ENCODE measurements around the gene PARD3B.

DNA sequence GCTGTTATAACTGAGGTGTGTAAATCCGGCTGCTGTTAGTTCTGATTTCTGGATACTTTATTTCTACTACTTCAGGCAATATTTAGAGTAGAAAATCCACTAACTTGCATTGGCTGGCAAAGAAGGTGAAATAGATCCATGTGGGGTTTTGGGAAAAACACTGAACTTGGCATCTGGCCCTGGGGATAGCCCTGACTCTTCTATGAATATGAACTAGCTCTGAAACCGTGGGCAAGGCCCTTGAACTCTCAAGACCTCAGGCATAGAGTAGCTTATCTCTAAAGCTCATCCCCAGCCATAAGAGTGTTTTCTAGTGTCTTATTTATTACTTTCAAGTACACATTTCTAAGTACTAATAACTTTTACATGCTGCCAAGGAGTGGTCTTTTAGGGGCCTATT, 25.8 kb downstream of the PARD3B start:
- TF ChIP-seq, protein P1, sequence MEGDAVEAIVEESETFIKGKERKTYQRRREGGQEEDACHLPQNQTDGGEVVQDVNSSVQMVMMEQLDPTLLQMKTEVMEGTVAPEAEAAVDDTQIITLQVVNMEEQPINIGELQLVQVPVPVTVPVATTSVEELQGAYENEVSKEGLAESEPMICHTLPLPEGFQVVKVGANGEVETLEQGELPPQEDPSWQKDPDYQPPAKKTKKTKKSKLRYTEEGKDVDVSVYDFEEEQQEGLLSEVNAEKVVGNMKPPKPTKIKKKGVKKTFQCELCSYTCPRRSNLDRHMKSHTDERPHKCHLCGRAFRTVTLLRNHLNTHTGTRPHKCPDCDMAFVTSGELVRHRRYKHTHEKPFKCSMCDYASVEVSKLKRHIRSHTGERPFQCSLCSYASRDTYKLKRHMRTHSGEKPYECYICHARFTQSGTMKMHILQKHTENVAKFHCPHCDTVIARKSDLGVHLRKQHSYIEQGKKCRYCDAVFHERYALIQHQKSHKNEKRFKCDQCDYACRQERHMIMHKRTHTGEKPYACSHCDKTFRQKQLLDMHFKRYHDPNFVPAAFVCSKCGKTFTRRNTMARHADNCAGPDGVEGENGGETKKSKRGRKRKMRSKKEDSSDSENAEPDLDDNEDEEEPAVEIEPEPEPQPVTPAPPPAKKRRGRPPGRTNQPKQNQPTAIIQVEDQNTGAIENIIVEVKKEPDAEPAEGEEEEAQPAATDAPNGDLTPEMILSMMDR (IDR thresholded peaks at IDR 0.05): no peak
- TF ChIP-seq POLR2AphosphoS5 (IDR thresholded peaks at IDR 0.05): no peak
- TF ChIP-seq POLR2A (IDR thresholded peaks at IDR 0.05): no peak

Data from transverse colon (tissue), 4 donors.